ENCODE measurements around the gene SETD2.

SETD2 gene

DNA sequence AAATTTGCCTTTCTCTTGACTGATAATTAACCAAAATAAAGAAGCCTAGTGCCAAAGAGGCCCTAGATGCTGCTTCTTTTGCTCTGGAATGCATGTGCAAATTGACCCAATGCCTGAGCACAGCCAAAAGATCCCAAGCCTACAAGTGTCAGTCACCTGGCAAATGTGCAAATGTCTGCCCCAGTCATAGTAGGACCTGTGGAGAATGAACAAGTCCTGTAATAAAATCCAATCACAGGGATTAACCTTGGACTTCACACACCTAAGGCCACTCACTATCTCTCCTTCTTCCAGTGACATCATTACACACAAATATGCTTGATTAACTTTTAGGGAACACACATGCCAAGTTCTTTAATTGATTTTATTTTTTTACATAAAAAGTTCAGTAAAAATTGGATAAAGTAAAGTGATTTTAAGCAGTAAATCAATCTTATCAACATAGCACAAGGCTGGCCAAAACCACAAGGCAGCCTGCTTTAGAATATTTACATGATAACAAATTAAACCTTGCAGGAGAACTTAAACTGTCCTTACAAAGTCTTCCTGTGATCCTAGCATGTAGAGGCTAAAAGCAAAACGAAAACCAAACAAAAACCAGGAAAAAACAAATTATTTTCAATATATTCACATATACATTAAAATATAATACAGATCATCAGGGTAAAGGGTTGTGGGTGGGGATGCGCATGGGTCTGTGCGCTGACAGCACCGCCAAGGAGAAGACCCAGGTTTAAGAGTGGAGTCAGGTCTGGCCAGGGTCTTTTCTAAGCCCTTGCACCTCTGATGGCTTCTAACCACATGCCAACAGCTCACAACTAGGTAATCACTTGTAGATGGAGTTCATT, 147.6 kb downstream of the SETD2 start:
- peaks cover 25% of the 10 kb centered on the region for H3K4me1 ChIP-seq (ENCODE audit: insufficient read depth, low read length, severe bottlenecking)
- no peaks in the 10 kb centered on the region for H3K27me3 ChIP-seq (ENCODE audit: insufficient read depth, low read length)
- H3K36me3 ChIP-seq (ENCODE audit: insufficient read depth, low read length), result peaks cover 65% of the 10 kb centered on the region; the same call in 1 of the 2 replicates
- no peak overlapping the region for H3K4me2 ChIP-seq (ENCODE audit: low read length)
- H2AFZ ChIP-seq (ENCODE audit: low read length), result no peak overlapping the region
- no peak overlapping the region for H3K9ac ChIP-seq (ENCODE audit: low read length)
- H3K79me2 ChIP-seq (ENCODE audit: insufficient read depth, low read length), result no peaks in the 10 kb centered on the region
- no peaks in the 10 kb centered on the region for H3K9me2 ChIP-seq (ENCODE audit: low read depth, low read length)
- H3F3A ChIP-seq (ENCODE audit: insufficient read depth, low read length), result no peaks in the 10 kb centered on the region
- no peaks in the 10 kb centered on the region for H4K20me1 ChIP-seq (ENCODE audit: insufficient read depth, low read length)
- peak overlapping the region; percentile 60 for H3K27ac ChIP-seq (ENCODE audit: low read depth, low read length, poor library complexity, severe bottlenecking)
- H3K9me3 ChIP-seq (ENCODE audit: low read length), result no peaks in the 10 kb centered on the region
- H3K4me3 ChIP-seq (ENCODE audit: low read depth, low read length, poor library complexity, severe bottlenecking), result no peak overlapping the region
- no peak for TF ChIP-seq EZH2 (IDR thresholded peaks at IDR 0.05; ENCODE audit: borderline replicate concordance, low read length)
- no peak for TF ChIP-seq CTCF (IDR thresholded peaks at IDR 0.05; ENCODE audit: low read length)

DNA sequence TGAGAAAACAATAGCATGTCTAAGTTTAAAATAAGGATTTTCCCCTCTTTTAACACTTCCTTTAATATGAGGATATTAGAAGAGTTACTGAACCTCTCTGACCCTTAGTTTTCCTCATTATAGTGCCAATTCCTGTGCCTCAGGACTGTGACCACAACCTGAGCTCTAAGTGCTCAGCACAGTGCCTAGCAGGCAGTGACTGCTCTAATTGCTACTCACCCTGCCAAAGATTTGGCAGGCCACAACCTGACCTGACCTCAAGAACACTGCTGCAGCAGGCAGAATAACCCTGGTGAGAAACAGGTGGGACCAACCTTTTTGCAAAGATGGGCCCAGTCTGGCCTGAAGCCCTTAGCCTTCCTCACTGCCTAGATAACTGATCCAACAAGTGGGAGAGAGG, 148.8 kb downstream of the SETD2 start:
- Histone ChIP-seq H3K4me3 (ENCODE audit: low read depth, low read length, poor library complexity, severe bottlenecking) (no peak overlapping the region), H3K27me3 (ENCODE audit: insufficient read depth, low read length) (no peaks in the 10 kb centered on the region), H2AFZ (ENCODE audit: low read length) (no peak overlapping the region), H3K9me3 (ENCODE audit: low read length) (no peaks in the 10 kb centered on the region), H3K27ac (ENCODE audit: low read depth, low read length, poor library complexity, severe bottlenecking) (no peak overlapping the region), H3F3A (ENCODE audit: insufficient read depth, low read length) (no peaks in the 10 kb centered on the region), H3K9ac (ENCODE audit: low read length) (no peak overlapping the region), H3K4me2 (ENCODE audit: low read length) (no peak overlapping the region), H3K79me2 (ENCODE audit: insufficient read depth, low read length) (no peaks in the 10 kb centered on the region), H3K9me2 (ENCODE audit: low read depth, low read length) (no peaks in the 10 kb centered on the region), H4K20me1 (ENCODE audit: insufficient read depth, low read length) (no peaks in the 10 kb centered on the region), H3K4me1 (ENCODE audit: insufficient read depth, low read length, severe bottlenecking) (peaks cover 25% of the 10 kb centered on the region), H3K36me3 (ENCODE audit: insufficient read depth, low read length) (peaks cover 60% of the 10 kb centered on the region; the same call in 1 of the 2 replicates)
- TF ChIP-seq CTCF (IDR thresholded peaks at IDR 0.05; ENCODE audit: low read length) (no peak), EZH2 (IDR thresholded peaks at IDR 0.05; ENCODE audit: borderline replicate concordance, low read length) (no peak)

DNA sequence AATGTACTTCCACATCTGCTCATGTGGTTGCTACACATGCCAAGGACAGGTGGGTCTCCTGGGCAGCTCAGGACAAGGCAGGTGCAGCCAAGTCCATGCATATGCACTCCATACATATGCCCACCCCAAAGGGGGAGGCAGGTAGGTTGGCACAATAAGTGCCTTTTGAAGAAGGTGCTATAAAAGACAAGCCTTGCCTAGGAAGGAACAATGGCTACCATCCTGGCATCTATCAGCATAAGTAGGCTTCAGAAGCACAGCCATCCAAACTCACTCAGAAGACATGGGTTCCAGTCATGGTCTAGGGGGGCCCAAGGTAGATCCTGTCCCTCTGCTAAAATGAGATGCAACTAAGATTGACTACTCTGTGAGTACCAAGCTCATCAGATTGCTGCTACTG, 149.9 kb downstream of the SETD2 start:
- Histone ChIP-seq H3K27me3 (ENCODE audit: insufficient read depth, low read length) (no peaks in the 10 kb centered on the region), H3K27ac (ENCODE audit: low read depth, low read length, poor library complexity, severe bottlenecking) (peak overlapping the region; percentile 11), H2AFZ (ENCODE audit: low read length) (no peak overlapping the region), H3K79me2 (ENCODE audit: insufficient read depth, low read length) (no peaks in the 10 kb centered on the region), H3K9ac (ENCODE audit: low read length) (no peak overlapping the region), H3F3A (ENCODE audit: insufficient read depth, low read length) (no peaks in the 10 kb centered on the region), H3K9me2 (ENCODE audit: low read depth, low read length) (no peaks in the 10 kb centered on the region), H3K9me3 (ENCODE audit: low read length) (no peaks in the 10 kb centered on the region), H4K20me1 (ENCODE audit: insufficient read depth, low read length) (no peaks in the 10 kb centered on the region), H3K4me2 (ENCODE audit: low read length) (no peak overlapping the region), H3K4me1 (ENCODE audit: insufficient read depth, low read length, severe bottlenecking) (peaks cover 32% of the 10 kb centered on the region), H3K36me3 (ENCODE audit: insufficient read depth, low read length) (peaks cover 49% of the 10 kb centered on the region; the same call in 1 of the 2 replicates), H3K4me3 (ENCODE audit: low read depth, low read length, poor library complexity, severe bottlenecking) (no peak overlapping the region)
- no peak for TF ChIP-seq EZH2 (IDR thresholded peaks at IDR 0.05; ENCODE audit: borderline replicate concordance, low read length)
- no peak for TF ChIP-seq CTCF (IDR thresholded peaks at IDR 0.05; ENCODE audit: low read length)

Measured in OCI-LY1 (cell line).